WI38 (cell line): ENCODE data around the gene RAP1B.

ENCODE experiments used
- H3K4me3 ChIP-seq: 2 replicates; pipeline ENCODE4 v1.5.1; 2011; ENCODE audit warnings: low read depth, mild to moderate bottlenecking, control low read depth, low read length
- CTCF ChIP-seq: IDR thresholded peaks from 2 replicates; pipeline ENCODE4 v1.5.1; 2012; ENCODE audit warnings: low read depth, mild to moderate bottlenecking, control low read depth, low read length

Gene RAP1B

GRCh38 chr12:68617160-68617926 lies 6.6 kb downstream of the RAP1B start:
- TF ChIP-seq CTCF, result no peak
- no peak overlapping the region for H3K4me3 ChIP-seq

DNA sequence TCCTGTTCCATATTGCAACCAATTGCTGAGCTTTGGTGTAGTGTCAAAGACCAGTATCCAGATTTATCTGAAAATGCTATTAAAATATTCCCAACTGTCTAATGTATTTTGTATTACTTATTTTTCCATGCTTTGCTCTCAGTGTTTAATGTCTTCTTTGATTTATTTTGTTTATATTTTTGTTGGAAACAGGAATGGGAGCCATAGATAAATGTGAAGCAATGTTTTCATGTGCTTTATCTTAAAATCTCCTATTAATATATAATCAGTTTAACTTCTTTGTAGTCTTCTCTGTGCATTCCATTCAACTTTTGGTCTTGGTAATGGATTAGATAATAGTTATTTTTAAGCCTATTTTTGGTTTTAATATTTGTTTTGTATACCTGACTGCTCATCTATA lies 8.8 kb downstream of the RAP1B start:
- no peak overlapping the region for H3K4me3 ChIP-seq
- no peak for TF ChIP-seq CTCF

GRCh38 chr12:68620519-68621471 lies 10.1 kb downstream of the RAP1B start:
- no peak for TF ChIP-seq CTCF
- H3K4me3 ChIP-seq, result no peak overlapping the region

DNA sequence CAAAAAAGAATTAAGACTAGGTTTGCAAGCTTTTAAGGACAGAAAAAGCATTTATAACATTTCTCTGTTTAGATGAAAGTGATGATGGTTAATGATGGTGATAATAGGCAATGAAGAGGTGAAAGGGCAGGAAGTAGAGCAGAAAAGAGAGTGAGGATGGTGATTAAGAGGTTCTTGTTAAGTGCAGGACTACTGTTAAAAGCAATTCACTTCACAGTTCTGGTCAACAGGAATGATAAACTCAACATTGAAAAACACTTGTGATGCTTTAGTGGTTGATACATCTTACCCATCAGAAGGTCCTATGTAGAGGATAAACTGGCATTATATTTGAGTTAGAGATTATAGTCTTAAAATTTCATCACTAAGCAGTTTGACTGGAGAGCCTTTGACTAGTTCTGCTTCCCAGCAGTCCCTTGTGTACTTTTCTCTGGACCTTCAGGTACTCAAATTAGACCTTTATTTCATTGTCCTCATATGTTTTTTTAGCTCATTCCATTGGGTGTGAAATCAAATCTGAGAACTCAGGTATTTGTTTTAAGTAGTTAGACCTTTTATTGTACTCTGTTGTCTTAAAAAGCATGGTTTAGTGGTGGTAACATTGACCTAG lies 10.9 kb downstream of the RAP1B start:
- TF ChIP-seq CTCF, result no peak
- no peak overlapping the region for H3K4me3 ChIP-seq

- TF ChIP-seq CTCF, result no peak
Measured at GRCh38 chr12:68622250-68622649, 11.6 kb downstream of the RAP1B start.

DNA sequence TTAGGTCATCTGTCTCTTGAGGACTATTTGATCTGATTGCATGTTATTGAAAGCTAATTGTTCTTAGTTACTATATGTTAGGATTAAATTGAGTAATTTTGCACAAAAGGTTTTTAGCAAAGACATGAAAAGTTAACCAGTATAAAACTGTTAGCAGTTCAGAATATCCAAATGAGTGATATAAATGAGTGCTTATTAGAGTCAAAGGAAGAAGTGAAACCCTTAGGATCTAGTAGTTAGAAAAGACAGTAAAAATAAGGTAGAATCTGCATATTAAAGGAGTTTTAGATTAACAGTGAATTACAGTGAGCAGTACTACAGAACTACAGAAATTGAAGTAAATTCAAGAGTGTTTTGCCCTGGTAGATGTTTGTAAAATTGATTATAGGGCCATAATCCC lies 12.4 kb downstream of the RAP1B start:
- H3K4me3 ChIP-seq, result no peak overlapping the region
- TF ChIP-seq CTCF, result no peak

More at GRCh38 chr12:68622250-68622649, 11.6 kb downstream of the RAP1B start:
- no peak overlapping the region for H3K4me3 ChIP-seq
